Limb (tissue), 2 donors: ENCODE data around the gene ARHGAP30.
"Not testable (repeated sequence)": the region's sequence is repeated elsewhere in the genome, so short reads cannot be mapped to it uniquely, and the experiment has no call there.

ENCODE experiments used
- DNase-seq, 2 donors: peaks; one replicate each; pipeline ENCODE4 v3.0.0-alpha.2; 2016; ENCODE audit errors: extremely low spot score in 2 of 2

Gene ARHGAP30, protein sequence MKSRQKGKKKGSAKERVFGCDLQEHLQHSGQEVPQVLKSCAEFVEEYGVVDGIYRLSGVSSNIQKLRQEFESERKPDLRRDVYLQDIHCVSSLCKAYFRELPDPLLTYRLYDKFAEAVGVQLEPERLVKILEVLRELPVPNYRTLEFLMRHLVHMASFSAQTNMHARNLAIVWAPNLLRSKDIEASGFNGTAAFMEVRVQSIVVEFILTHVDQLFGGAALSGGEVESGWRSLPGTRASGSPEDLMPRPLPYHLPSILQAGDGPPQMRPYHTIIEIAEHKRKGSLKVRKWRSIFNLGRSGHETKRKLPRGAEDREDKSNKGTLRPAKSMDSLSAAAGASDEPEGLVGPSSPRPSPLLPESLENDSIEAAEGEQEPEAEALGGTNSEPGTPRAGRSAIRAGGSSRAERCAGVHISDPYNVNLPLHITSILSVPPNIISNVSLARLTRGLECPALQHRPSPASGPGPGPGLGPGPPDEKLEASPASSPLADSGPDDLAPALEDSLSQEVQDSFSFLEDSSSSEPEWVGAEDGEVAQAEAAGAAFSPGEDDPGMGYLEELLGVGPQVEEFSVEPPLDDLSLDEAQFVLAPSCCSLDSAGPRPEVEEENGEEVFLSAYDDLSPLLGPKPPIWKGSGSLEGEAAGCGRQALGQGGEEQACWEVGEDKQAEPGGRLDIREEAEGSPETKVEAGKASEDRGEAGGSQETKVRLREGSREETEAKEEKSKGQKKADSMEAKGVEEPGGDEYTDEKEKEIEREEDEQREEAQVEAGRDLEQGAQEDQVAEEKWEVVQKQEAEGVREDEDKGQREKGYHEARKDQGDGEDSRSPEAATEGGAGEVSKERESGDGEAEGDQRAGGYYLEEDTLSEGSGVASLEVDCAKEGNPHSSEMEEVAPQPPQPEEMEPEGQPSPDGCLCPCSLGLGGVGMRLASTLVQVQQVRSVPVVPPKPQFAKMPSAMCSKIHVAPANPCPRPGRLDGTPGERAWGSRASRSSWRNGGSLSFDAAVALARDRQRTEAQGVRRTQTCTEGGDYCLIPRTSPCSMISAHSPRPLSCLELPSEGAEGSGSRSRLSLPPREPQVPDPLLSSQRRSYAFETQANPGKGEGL

DNA sequence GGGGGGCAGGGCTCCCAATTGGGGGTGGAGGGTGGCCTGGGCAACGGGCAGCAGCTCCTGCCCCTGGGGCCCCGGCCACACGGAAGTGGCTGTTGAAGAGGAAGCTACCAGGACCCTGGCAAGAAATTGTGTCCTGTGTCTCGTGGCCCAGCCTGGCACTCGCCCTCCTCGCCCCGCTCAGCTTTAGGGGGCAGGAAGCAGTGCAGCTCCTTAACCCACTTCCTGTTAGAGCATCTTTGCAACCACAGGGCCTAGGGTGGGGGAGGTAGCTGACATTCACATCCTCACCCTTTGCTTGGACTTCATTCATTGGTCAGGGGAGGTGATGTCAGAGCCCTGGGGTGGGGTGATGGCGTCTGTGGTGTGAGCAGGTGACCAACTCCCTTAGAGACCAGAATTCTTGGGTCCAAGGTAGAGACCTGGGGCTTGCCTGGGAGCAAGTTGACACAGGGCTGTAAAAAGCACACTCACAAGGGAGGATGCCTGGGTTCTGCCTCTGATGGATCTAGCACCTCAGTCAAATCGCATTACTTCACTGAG, at the start of gene ARHGAP30:
Gene ARHGAP30, minus strand, starts transcription at position 161 of the 540 bp plus-strand sequence. CDS start 267 bp downstream, outside the sequence.
- DNase-seq, result no peak

GRCh38 chr1:161117759-161118581, 48.3 kb upstream of the ARHGAP30 start, which contains the start of the genes NIT1 and PFDN2:
Gene NIT1 (plus strand): TSS chr1:161118105. CDS start chr1:161118177, 72 bp downstream.
Gene PFDN2 (minus strand): TSS chr1:161118037. CDS start chr1:161118026, 11 bp downstream.
- peak; percentile 91 to 92 for DNase-seq

DNA sequence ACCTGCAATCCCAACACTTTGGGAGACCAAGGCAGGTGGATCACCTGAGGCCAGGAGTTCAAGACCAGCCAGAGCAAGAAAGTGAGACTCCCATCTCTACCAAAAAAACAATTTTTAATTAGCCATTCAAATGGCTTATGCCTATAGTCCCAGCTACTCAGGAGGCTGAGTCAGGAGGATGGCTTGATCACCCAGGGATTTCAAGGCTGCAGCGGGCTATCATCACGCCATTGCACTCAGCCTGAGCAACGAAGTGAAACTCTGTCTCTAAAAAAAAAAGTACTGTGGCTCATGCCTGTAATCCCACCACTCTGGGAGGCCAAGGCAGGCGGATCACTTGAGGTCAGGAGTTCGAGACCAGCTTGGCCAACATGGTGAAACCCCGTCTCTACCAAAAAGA, 46.3 kb upstream of the ARHGAP30 start:
- not testable (repeated sequence) for DNase-seq

- no peak for DNase-seq
These were observed 45.5 kb upstream of the ARHGAP30 start for GRCh38 chr1:161115132-161115711.

DNA sequence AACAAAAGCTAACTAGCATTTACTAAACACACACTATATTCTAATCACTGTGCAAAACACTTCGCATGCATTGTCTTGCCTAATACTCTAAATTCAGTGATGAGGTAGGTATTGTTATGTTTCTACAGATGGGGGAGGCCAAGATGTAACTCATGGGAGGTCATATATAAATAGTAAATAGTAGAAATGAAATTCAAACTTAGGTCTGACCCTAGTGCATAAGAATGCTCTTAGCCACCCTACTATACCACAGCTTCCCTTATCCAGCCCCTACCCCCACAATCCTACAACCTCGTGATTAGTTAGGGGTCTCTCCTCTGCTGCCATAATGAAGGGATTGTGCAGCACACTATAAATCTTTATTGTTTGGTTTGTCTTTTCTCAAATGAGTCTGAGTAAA, 44.9 kb upstream of the ARHGAP30 start:
- DNase-seq, result no peak

GRCh38 chr1:161113915-161114314, 44.2 kb upstream of the ARHGAP30 start:
- no peak for DNase-seq

DNA sequence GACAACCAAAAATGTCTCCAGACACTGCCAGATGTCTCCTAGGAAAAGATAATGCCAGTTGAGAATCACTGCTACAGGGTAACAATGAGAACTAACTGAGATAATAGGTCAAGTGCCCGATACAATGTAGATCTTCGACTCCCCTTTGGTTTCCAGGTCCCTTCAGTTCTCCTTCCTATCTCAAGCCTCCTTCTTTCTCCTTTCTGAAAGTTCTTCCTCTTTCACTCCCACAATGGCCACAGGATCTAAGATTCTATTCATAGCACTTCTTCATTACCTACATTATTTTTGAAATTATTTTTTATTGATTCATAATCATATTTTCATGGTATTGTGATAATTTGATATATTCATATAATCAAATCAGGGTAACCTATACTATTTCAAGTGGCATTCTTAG, 41.8 kb upstream of the ARHGAP30 start:
- no peak for DNase-seq

DNA sequence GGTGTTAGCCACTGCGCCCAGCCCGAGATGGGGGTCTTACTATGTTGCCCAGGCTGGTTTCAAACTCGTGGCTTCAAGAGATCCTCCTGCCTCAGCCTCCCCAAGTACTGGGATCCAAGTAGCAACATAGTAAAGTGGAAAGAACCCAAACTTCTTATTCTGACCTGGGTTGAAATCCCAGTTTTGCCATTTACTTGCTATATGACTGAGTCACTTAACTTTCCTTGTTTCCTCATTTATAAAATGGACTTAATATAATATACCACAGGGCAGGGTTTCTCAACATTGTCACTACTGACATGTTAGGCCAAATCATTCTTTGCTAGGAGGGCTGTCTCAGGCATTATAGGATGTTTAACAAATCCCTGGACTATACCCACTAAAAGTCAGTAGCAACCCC, 41.4 kb upstream of the ARHGAP30 start:
- DNase-seq, result no peak

- no peak for DNase-seq
These were observed 36.7 kb upstream of the ARHGAP30 start for GRCh38 chr1:161106431-161106830.

GRCh38 chr1:161100556-161100955, 30.9 kb upstream of the ARHGAP30 start:
- DNase-seq, result no peak

GRCh38 chr1:161099090-161099802, 29.6 kb upstream of the ARHGAP30 start:
- DNase-seq, result no peak

DNA sequence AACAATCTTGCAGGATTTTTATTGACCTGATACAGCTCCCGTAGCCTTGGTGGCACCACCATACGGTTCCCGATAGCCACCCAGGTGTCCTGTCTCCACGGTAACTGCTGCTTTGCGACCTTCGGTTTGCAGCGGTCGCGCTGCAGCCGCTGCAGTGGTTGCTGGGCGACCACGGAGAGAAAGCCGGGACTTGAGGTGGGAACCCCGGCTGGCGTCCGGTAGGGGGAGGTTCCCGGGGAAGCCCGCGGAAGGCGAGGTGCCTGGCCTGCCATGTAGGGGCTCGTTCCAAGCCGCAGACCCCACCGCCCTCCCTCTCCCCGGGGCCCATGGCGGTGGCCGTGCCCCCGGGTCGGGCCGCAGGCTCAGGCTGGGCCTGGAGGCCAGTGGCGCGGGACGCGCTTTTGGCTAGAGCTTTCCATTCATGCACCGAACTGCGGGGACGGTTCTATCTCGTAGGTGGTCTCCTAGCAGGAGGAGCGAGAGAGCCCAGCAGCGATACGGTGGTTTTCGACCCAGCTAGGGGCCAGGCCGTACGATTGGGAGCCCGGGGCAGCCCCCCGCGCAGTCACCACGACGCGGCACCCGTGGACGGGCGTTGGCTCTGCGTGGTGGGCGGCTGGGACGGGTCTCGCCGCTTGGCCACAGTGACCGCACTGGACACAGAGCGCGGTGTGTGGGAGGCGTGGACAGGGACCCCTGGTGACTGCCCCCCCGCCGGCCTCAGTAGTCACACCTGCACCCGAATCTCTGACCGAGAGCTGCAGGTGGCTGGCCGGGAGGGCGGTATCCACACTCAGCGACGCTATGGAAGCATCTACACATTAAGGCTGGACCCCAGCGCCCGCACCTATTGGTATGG, 28.7 kb upstream of the ARHGAP30 start, which contains the start of gene KLHDC9:
Gene KLHDC9, plus strand, starts transcription at position 152 of the 859 bp plus-strand sequence. Its CDS starts 175 bp downstream, at position 327.
- DNase-seq, result peak; percentile 64 to 83

DNA sequence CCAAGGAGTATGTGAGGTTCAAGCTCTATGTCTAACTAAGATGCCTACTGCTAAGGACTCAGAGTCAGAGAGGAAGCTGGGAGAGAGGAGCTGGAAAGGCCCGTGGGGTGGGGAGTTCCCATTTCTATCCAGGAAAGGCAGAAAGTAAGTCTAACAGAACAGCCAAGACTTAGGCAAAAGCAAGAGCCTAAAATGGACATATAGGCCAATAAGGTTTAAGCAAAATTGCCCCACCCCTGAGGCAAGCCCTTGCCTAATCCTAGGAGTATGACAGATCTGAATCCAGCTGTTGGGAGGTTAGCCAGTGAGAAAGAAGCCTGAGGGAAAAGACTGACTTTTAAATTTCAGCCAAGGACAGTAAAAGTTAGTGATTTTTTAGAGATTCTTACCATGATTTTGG, 26.8 kb upstream of the ARHGAP30 start:
- no peak for DNase-seq

DNA sequence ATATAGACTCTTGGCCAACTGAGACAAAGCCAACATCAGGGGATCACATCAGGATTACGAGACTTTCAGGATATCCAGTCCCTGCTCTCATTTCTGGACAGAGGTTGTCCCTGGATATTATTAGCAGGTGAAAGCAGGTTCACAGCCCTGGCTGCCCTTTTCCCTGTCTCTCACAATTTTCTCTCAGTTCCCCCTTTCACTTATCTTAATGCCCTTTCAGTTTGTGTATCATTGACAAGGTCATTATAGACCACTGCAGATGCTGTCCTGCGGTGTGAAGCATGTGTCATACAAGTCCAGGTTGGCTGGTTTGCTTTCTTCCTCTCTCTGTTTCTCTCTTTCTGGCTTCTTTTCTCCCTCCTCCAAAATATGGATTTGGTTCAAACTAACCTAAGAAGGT, 26.3 kb upstream of the ARHGAP30 start:
- DNase-seq, result no peak

GRCh38 chr1:161095230-161095629, 25.5 kb upstream of the ARHGAP30 start:
- DNase-seq, result no peak

DNA sequence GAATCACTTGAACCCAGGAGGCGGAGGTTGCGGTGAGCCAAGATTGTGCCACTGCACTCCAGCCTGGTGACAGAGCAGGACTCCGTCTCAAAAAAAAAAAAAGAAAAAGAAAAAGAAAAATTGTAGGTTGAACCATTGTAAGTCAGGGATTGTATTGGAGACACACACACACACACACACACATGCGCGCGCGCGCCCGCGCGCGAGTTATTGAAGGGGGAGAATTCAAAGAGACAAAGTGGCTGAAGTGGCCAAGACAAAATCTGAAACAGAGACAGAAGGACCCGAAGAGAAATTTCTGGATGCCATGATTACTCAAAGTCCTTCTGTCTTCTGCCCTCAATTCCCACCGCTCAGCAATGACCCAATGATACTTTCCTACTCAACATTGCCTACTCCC, 24.8 kb upstream of the ARHGAP30 start:
- no peak for DNase-seq

DNA sequence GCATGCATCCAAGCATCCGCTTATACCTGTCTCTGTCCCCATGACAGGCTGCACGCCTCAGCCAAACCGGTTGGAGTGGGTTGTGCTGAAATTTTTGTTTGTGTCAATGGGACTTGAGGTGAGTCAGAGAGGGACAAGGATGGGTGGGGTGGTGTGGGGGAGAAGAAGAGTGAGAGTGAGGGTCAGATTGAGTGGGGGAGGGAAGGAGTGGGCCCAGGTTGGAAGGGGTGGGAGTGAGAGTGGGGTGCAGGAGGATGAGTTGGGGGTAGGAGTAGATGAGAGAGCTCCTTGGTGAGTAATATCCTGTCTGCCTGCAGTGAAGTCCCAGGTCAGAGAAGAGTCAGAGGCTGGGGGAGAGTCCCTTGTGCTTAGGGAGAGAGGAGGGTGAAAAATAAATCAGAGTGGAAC, 22.9 kb upstream of the ARHGAP30 start:
- DNase-seq, result no peak

- DNase-seq, result no peak
These were observed 22.3 kb upstream of the ARHGAP30 start for GRCh38 chr1:161091796-161092507.
